ENCODE data around the gene YIF1A. TPM values are rescaled to one million over a fixed set of nuclear protein-coding genes. Genes with fewer than 3 reads are reported as not detected.

Gene YIF1A
- total and polyA plus RNA-seq, 10 donors = 34.7 to 60.1 (median 47.9) TPM

DNA sequence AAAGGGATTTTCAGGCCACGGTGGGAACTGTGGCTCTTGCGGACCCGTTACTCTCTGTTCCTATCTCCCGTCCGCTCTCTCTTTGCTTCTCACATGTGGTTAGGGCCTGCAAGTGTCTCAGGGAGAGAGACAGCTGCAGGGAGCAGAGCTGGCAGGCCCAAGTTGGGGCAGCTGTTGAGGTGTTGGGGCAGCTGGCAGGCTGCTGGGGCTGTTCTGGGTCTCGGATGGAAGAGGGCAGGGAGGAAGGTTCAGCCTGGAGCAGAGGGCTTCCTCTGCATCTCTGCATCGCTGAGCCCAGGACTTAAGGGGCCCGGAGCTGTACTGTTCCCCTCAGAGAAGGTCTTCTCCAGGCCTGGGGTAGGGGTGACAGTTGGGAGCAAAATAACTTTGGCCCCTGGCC, 13.5 kb downstream of the YIF1A start:
- intact Hi-C loops (cut with DNase I; ENCODE audit: low total_unique reads) = no loop called here
- no peak for DNase-seq
- Histone ChIP-seq H3K36me3 (peaks cover 0 to 69% (median 56%) of the 10 kb centered on the region in 6 donors), H3K27ac (no peak overlapping the region), H3K4me1 (peaks cover 9 to 72% (median 40%) of the 10 kb centered on the region in 6 donors), H3K27me3 (replicated peaks in 1 of 7) (peaks cover 0 to 17% (median 0%) of the 10 kb centered on the region in 7 donors), H3K9me3 (no peaks in the 10 kb centered on the region), H3K4me3 (no peak overlapping the region)
- TF ChIP-seq POLR2A (IDR thresholded peaks at IDR 0.05) (no peak), POLR2AphosphoS5 (IDR thresholded peaks at IDR 0.05) (no peak)
- TF ChIP-seq, protein P1, sequence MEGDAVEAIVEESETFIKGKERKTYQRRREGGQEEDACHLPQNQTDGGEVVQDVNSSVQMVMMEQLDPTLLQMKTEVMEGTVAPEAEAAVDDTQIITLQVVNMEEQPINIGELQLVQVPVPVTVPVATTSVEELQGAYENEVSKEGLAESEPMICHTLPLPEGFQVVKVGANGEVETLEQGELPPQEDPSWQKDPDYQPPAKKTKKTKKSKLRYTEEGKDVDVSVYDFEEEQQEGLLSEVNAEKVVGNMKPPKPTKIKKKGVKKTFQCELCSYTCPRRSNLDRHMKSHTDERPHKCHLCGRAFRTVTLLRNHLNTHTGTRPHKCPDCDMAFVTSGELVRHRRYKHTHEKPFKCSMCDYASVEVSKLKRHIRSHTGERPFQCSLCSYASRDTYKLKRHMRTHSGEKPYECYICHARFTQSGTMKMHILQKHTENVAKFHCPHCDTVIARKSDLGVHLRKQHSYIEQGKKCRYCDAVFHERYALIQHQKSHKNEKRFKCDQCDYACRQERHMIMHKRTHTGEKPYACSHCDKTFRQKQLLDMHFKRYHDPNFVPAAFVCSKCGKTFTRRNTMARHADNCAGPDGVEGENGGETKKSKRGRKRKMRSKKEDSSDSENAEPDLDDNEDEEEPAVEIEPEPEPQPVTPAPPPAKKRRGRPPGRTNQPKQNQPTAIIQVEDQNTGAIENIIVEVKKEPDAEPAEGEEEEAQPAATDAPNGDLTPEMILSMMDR (IDR thresholded peaks at IDR 0.05 in 8 of 11, conservative IDR thresholded peaks at IDR 0.05 in 3 of 11) = no peak
- WGBS, 5 donors = 89 to 93% (median 91%) methylated on average over 8 of the region's 8 CpGs

DNA sequence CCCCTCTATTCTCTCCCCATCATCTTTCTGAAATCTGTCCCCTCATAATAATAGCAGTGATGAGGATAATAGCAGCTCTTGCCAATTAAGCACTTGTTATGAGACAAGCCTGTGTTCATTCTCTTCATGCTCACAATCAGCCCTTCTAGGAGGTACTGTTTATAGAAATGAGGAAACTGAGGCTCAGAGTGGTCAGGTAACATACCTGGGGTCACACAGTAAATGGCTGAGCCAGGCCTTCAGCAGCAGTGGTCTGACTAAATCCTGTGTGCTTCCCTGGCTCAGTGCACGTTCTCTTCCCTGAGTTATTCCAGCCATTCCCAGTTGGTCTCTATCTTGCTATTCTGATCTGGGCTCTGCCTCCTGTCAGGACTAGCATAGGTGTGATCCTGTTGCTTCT, 14.7 kb downstream of the YIF1A start:
- no peak overlapping the region for H3K27ac ChIP-seq
- peaks cover 0 to 71% (median 56%) of the 10 kb centered on the region in 6 donors for H3K36me3 ChIP-seq
- DNase-seq = no peak
- peaks cover 0 to 10% (median 0%) of the 10 kb centered on the region in 7 donors for H3K27me3 ChIP-seq (replicated peaks in 1 of 7)
- intact Hi-C loops (cut with DNase I; ENCODE audit: low total_unique reads) = no loop called here
- H3K4me1 ChIP-seq = peaks cover 19 to 79% (median 52%) of the 10 kb centered on the region in 6 donors
- TF ChIP-seq, protein P1 (IDR thresholded peaks at IDR 0.05 in 8 of 11, conservative IDR thresholded peaks at IDR 0.05 in 3 of 11) = no peak
- TF ChIP-seq POLR2A (IDR thresholded peaks at IDR 0.05) (no peak), POLR2AphosphoS5 (IDR thresholded peaks at IDR 0.05) (no peak)
- WGBS, 5 donors = 69 to 100% (median 85%) methylated on average over 1 of the region's 1 CpG
- H3K4me3 ChIP-seq = no peak overlapping the region
- no peaks in the 10 kb centered on the region for H3K9me3 ChIP-seq

DNA sequence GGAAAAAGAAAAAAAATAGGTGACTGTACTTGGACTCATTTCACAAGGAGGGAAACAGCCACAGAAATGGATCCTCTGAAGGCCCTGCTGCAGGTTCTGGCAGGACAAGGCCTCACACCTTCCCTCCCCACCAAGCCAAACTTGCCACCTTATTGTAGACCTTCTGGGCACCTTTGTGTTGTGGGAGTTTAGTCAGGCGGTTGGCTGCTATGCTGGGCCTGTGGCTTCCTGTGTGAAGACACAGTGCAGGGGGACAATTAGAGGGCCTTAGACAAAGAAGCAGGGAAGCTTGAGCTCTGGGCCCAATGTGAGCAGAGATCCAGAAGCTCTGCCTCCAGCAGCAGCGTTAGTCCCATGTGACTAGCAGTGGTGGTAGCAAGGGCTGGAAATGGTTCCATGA, 16.3 kb downstream of the YIF1A start:
- intact Hi-C loops (cut with DNase I; ENCODE audit: low total_unique reads) = no loop called here
- Histone ChIP-seq H3K27ac (peak overlapping the region in 2 of 8 donors; percentile 13 to 34), H3K27me3 (replicated peaks in 1 of 7) (no peaks in the 10 kb centered on the region), H3K4me1 (peaks cover 17 to 76% (median 52%) of the 10 kb centered on the region in 6 donors), H3K9me3 (no peaks in the 10 kb centered on the region), H3K36me3 (peaks cover 0 to 71% (median 56%) of the 10 kb centered on the region in 6 donors), H3K4me3 (no peak overlapping the region)
- TF ChIP-seq POLR2AphosphoS5 (IDR thresholded peaks at IDR 0.05) = peak in 1 of 3 donors; percentile 22
- TF ChIP-seq, protein P1 (IDR thresholded peaks at IDR 0.05 in 8 of 11, conservative IDR thresholded peaks at IDR 0.05 in 3 of 11) = no peak
- DNase-seq = peak; percentile 60
- WGBS, 5 donors = 78 to 96% (median 80%) methylated on average over 2 of the region's 2 CpGs

DNA sequence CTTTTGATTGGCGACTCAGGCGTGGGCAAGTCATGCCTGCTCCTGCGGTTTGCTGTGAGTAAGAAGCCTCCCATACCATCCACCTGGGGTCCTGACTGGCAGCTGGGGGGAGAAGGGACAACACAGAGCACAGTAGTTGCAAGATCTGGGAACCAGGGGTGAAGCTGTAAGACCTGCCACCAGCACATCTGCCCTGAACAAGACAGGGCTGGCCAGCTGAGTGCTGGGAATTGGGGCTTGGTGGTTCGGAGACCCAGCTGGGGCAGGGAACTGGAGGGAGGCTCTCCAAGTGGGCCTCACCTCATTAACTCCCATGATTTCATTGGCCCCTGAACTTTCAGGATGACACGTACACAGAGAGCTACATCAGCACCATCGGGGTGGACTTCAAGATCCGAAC, 17.1 kb downstream of the YIF1A start:
- H3K9me3 ChIP-seq = no peaks in the 10 kb centered on the region
- intact Hi-C loops (cut with DNase I; ENCODE audit: low total_unique reads) = no loop called here
- 81 to 95% (median 93%) methylated on average over 7 of the region's 7 CpGs for WGBS, 5 donors
- peak; percentile 61 for DNase-seq
- TF ChIP-seq POLR2AphosphoS5 (IDR thresholded peaks at IDR 0.05) (no peak), POLR2A (IDR thresholded peaks at IDR 0.05) (no peak)
- TF ChIP-seq, protein P1 (IDR thresholded peaks at IDR 0.05 in 8 of 11, conservative IDR thresholded peaks at IDR 0.05 in 3 of 11) = no peak
- H3K4me1 ChIP-seq = peaks cover 17 to 76% (median 53%) of the 10 kb centered on the region in 6 donors
- no peak overlapping the region for H3K4me3 ChIP-seq
- H3K27ac ChIP-seq = peak overlapping the region in 2 of 8 donors; percentile 34 to 41
- no peaks in the 10 kb centered on the region for H3K27me3 ChIP-seq (replicated peaks in 1 of 7)
- peaks cover 0 to 67% (median 55%) of the 10 kb centered on the region in 6 donors for H3K36me3 ChIP-seq
